ENCODE data around the gene ATXN3L. TPM values are rescaled to one million over a fixed set of nuclear protein-coding genes. Genes with fewer than 3 reads are reported as not detected.

Gene ATXN3L
- total RNA-seq, 1 experiment from 2014 or later: not detected

DNA sequence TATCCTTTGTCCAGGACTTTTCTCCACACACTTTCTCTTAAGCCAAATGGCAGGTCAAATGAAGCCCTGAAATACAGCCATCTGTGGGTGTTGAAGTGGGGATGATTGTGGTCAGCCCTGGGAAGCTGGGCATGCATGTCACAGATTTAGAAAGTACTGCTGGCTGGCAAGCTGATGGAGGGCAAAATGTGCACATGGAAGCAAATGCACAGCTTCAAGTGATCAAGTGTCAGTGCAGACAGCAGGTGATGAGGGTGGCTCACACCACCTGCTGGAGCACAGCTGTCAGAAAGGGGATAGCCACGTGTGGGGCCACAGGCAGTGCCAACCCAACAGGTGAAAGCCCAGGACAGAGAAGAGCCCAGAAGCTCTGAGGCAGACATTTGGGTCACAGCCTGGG is 40.3 kb upstream of the ATXN3L start:
- DNase-seq: no peak

DNA sequence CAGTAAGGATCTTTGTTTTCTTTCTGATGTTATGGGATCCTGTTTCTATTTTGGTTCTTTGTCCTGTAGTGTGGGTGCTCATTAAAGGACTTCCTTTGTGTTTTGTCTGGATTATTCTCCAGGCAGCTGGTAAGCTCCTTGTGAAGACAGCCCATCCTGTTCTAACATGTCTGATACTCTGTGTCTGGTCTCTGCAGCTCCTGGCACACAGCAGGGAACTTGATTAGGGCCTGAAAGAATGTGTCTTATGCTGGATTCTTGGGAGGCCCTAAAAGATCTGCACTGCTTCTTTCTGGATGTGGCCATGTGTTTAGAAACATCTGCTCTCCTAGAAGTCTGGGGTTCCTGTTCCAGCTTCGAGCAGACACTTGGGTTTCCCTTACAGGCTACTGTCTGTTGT is 38.1 kb upstream of the ATXN3L start:
- TF ChIP-seq EZH2phosphoT487 (IDR thresholded peaks at IDR 0.05; ENCODE audit: borderline replicate concordance, low read length) (no peak), EZH2 (IDR thresholded peaks at IDR 0.05; ENCODE audit: low read length, unreplicated experiment) (no peak)
- TF ChIP-seq, protein P1, sequence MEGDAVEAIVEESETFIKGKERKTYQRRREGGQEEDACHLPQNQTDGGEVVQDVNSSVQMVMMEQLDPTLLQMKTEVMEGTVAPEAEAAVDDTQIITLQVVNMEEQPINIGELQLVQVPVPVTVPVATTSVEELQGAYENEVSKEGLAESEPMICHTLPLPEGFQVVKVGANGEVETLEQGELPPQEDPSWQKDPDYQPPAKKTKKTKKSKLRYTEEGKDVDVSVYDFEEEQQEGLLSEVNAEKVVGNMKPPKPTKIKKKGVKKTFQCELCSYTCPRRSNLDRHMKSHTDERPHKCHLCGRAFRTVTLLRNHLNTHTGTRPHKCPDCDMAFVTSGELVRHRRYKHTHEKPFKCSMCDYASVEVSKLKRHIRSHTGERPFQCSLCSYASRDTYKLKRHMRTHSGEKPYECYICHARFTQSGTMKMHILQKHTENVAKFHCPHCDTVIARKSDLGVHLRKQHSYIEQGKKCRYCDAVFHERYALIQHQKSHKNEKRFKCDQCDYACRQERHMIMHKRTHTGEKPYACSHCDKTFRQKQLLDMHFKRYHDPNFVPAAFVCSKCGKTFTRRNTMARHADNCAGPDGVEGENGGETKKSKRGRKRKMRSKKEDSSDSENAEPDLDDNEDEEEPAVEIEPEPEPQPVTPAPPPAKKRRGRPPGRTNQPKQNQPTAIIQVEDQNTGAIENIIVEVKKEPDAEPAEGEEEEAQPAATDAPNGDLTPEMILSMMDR (conservative IDR thresholded peaks at IDR 0.05; ENCODE audit: low read depth, low read length): no peak
- DNase-seq: no peak
- no peaks in the 10 kb centered on the region for H3K4me1 ChIP-seq (ENCODE audit: insufficient read depth, low read length)
- BruUV-seq (replicated peaks): no TSS peak
- H2AFZ ChIP-seq (ENCODE audit: low read length): 0 out of 2 replicates have a peak overlapping the region, but pooled peaks have one; percentile 43
- no peaks in the 10 kb centered on the region for H3K79me2 ChIP-seq (ENCODE audit: low read length)
- no peaks in the 10 kb centered on the region for H4K20me1 ChIP-seq (ENCODE audit: low read length)
- no peak overlapping the region for H3K4me2 ChIP-seq (ENCODE audit: low read length)
- no peaks in the 10 kb centered on the region for H3K9me2 ChIP-seq (replicated peaks; ENCODE audit: low read length)
- no peaks in the 10 kb centered on the region for H3K36me3 ChIP-seq (ENCODE audit: low read depth, low read length)
- H3K9ac ChIP-seq (ENCODE audit: low read length): no peak overlapping the region
- H3K4me3 ChIP-seq (ENCODE audit: low read length): no peak overlapping the region
- H3F3A ChIP-seq (ENCODE audit: low read length, unreplicated experiment): no peaks in the 10 kb centered on the region
- H3K27ac ChIP-seq (ENCODE audit: low read length): no peak overlapping the region
- no peak for ATAC-seq
- intact Hi-C loops (cut with micrococcal nuclease): no loop called here
- CTCF ChIA-PET: no interaction called here
- POLR2A ChIA-PET (ENCODE audit: unreplicated experiment): no interaction called here
- no peaks in the 10 kb centered on the region for H3K27me3 ChIP-seq (ENCODE audit: low read length)
- no peaks in the 10 kb centered on the region for H3K9me3 ChIP-seq (ENCODE audit: low read length)

More for the DNA sequence above, 40.3 kb upstream of the ATXN3L start:
- H3K27ac ChIP-seq (ENCODE audit: low read length): no peak overlapping the region
- no peaks in the 10 kb centered on the region for H3K79me2 ChIP-seq (ENCODE audit: low read length)
- intact Hi-C loops (cut with micrococcal nuclease): no loop called here
- TF ChIP-seq, protein P1 (conservative IDR thresholded peaks at IDR 0.05; ENCODE audit: low read depth, low read length): no peak
- TF ChIP-seq EZH2phosphoT487 (IDR thresholded peaks at IDR 0.05; ENCODE audit: borderline replicate concordance, low read length): no peak
- no peak for TF ChIP-seq EZH2 (IDR thresholded peaks at IDR 0.05; ENCODE audit: low read length, unreplicated experiment)
- no peaks in the 10 kb centered on the region for H3K9me3 ChIP-seq (ENCODE audit: low read length)
- no peaks in the 10 kb centered on the region for H3F3A ChIP-seq (ENCODE audit: low read length, unreplicated experiment)
- CTCF ChIA-PET: no interaction called here
- POLR2A ChIA-PET (ENCODE audit: unreplicated experiment): no interaction called here
- ATAC-seq: no peak
- no peak overlapping the region for H2AFZ ChIP-seq (ENCODE audit: low read length)
- no peaks in the 10 kb centered on the region for H3K4me1 ChIP-seq (ENCODE audit: insufficient read depth, low read length)
- H3K9me2 ChIP-seq (replicated peaks; ENCODE audit: low read length): no peaks in the 10 kb centered on the region
- no peak overlapping the region for H3K4me2 ChIP-seq (ENCODE audit: low read length)
- H3K27me3 ChIP-seq (ENCODE audit: low read length): no peaks in the 10 kb centered on the region
- BruUV-seq (replicated peaks): no TSS peak
- no peak overlapping the region for H3K4me3 ChIP-seq (ENCODE audit: low read length)
- H3K36me3 ChIP-seq (ENCODE audit: low read depth, low read length): no peaks in the 10 kb centered on the region
- no peak overlapping the region for H3K9ac ChIP-seq (ENCODE audit: low read length)
- no peaks in the 10 kb centered on the region for H4K20me1 ChIP-seq (ENCODE audit: low read length)

DNA sequence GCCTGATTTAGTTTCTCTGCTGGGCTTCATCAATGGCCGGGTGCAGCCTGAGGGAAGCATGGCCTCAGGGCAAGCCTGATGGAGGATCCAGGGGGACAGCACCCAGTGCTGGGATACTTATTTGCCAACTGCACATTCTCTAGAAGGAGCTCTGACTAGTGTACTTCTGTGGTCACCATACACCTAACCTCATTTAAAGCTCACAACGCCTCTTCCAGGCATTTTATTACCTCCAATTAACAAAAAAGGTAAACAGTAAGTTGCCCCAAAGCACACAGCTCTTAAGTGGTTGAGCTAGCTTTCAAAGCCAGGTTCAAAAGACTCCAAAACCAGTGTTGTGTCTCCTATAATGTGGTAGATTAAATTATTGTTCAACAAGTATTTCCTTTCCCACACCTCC is 26.8 kb upstream of the ATXN3L start:
- H3K9ac ChIP-seq (ENCODE audit: low read length): no peak overlapping the region
- H3K9me3 ChIP-seq (ENCODE audit: low read length): no peaks in the 10 kb centered on the region
- POLR2A ChIA-PET (ENCODE audit: unreplicated experiment): interaction anchor here (0.6 kb wide), 1 partner anchor 390 kb away, joined by 15 read pairs; no protein-coding TSS in a partner anchor
- intact Hi-C loops (cut with micrococcal nuclease): no loop called here
- H3F3A ChIP-seq (ENCODE audit: low read length, unreplicated experiment): no peaks in the 10 kb centered on the region
- H3K36me3 ChIP-seq (ENCODE audit: low read depth, low read length): no peaks in the 10 kb centered on the region
- no peaks in the 10 kb centered on the region for H3K9me2 ChIP-seq (replicated peaks; ENCODE audit: low read length)
- DNase-seq: no peak
- CTCF ChIA-PET: no interaction called here
- H3K27me3 ChIP-seq (ENCODE audit: low read length): no peaks in the 10 kb centered on the region
- no peak overlapping the region for H3K4me3 ChIP-seq (ENCODE audit: low read length)
- no peaks in the 10 kb centered on the region for H4K20me1 ChIP-seq (ENCODE audit: low read length)
- H3K4me1 ChIP-seq (ENCODE audit: insufficient read depth, low read length): peaks cover 3% of the 10 kb centered on the region; the same call in 1 of the 2 replicates
- no peak overlapping the region for H2AFZ ChIP-seq (ENCODE audit: low read length)
- ATAC-seq: no peak
- no peak for TF ChIP-seq EZH2phosphoT487 (IDR thresholded peaks at IDR 0.05; ENCODE audit: borderline replicate concordance, low read length)
- TF ChIP-seq, protein P1 (conservative IDR thresholded peaks at IDR 0.05; ENCODE audit: low read depth, low read length): no peak
- no peak for TF ChIP-seq EZH2 (IDR thresholded peaks at IDR 0.05; ENCODE audit: low read length, unreplicated experiment)
- H3K27ac ChIP-seq (ENCODE audit: low read length): no peak overlapping the region
- no peak overlapping the region for H3K4me2 ChIP-seq (ENCODE audit: low read length)
- no peaks in the 10 kb centered on the region for H3K79me2 ChIP-seq (ENCODE audit: low read length)
- no TSS peak for BruUV-seq (replicated peaks)

Measured in PC-3 (cell line).